ENCODE data around the gene GAGE12J.

Gene GAGE12J

DNA sequence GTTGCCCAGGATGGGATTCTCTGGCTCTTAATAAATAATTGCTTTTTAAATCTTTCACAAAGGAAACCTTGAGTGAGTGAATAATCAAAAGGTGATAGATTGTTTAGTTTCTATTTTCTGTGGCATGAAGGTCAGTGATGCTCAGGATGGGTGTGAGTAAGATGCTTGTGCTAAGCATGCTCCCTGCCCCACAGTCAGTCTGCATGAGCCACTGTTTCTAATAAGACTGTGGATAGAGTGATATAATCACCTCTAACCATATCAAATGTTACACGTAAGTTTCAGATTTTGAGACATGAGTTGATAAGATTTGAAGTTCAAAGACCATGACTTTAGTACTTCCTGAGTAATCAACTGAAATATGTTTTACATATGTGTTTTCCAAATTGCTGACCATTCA is 21.1 kb upstream of the GAGE12J start:
- TF ChIP-seq, protein P1, sequence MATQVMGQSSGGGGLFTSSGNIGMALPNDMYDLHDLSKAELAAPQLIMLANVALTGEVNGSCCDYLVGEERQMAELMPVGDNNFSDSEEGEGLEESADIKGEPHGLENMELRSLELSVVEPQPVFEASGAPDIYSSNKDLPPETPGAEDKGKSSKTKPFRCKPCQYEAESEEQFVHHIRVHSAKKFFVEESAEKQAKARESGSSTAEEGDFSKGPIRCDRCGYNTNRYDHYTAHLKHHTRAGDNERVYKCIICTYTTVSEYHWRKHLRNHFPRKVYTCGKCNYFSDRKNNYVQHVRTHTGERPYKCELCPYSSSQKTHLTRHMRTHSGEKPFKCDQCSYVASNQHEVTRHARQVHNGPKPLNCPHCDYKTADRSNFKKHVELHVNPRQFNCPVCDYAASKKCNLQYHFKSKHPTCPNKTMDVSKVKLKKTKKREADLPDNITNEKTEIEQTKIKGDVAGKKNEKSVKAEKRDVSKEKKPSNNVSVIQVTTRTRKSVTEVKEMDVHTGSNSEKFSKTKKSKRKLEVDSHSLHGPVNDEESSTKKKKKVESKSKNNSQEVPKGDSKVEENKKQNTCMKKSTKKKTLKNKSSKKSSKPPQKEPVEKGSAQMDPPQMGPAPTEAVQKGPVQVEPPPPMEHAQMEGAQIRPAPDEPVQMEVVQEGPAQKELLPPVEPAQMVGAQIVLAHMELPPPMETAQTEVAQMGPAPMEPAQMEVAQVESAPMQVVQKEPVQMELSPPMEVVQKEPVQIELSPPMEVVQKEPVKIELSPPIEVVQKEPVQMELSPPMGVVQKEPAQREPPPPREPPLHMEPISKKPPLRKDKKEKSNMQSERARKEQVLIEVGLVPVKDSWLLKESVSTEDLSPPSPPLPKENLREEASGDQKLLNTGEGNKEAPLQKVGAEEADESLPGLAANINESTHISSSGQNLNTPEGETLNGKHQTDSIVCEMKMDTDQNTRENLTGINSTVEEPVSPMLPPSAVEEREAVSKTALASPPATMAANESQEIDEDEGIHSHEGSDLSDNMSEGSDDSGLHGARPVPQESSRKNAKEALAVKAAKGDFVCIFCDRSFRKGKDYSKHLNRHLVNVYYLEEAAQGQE (IDR thresholded peaks at IDR 0.05; ENCODE audit: low read depth) = no peak
- TF ChIP-seq RAD21 (IDR thresholded peaks at IDR 0.05; ENCODE audit: low read depth) = no peak
- no peak for TF ChIP-seq NFIC (IDR thresholded peaks at IDR 0.05)
- no peak for TF ChIP-seq YY1 (IDR thresholded peaks at IDR 0.05; ENCODE audit: low read depth)
- TF ChIP-seq CREB1 (IDR thresholded peaks at IDR 0.05; ENCODE audit: low read depth) = no peak
- TF ChIP-seq EP300 (IDR thresholded peaks at IDR 0.05; ENCODE audit: borderline replicate concordance) = no peak
- TF ChIP-seq TEAD4 (IDR thresholded peaks at IDR 0.05) = no peak
- TF ChIP-seq USF1 (IDR thresholded peaks at IDR 0.05) = no peak
- TF ChIP-seq, protein P2, sequence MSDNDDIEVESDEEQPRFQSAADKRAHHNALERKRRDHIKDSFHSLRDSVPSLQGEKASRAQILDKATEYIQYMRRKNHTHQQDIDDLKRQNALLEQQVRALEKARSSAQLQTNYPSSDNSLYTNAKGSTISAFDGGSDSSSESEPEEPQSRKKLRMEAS (IDR thresholded peaks at IDR 0.05) = no peak
- no peak for TF ChIP-seq TCF12 (IDR thresholded peaks at IDR 0.05; ENCODE audit: low read depth)
- TF ChIP-seq CEBPB (IDR thresholded peaks at IDR 0.05) = no peak
- TF ChIP-seq FOXM1 (IDR thresholded peaks at IDR 0.05; ENCODE audit: borderline replicate concordance, low read depth) = no peak
- TF ChIP-seq ZBTB7A (IDR thresholded peaks at IDR 0.05; ENCODE audit: low read depth) = no peak
- TF ChIP-seq TAF1 (IDR thresholded peaks at IDR 0.05; ENCODE audit: low read depth) = no peak
- TF ChIP-seq EGR1 (IDR thresholded peaks at IDR 0.05) = no peak

GRCh38 chrX:49303346-49303745 is 18.5 kb upstream of the GAGE12J start, which contains the start of gene GAGE10:
Gene GAGE10, plus strand, starts transcription at chrX:49303646. Its CDS starts 1,214 bp downstream, at chrX:49304860.
- TF ChIP-seq EGR1 (IDR thresholded peaks at IDR 0.05) (no peak), TEAD4 (IDR thresholded peaks at IDR 0.05) (no peak), FOXM1 (IDR thresholded peaks at IDR 0.05; ENCODE audit: borderline replicate concordance, low read depth) (no peak), USF1 (IDR thresholded peaks at IDR 0.05) (no peak), CEBPB (IDR thresholded peaks at IDR 0.05) (no peak), RAD21 (IDR thresholded peaks at IDR 0.05; ENCODE audit: low read depth) (no peak), NFIC (IDR thresholded peaks at IDR 0.05) (no peak), YY1 (IDR thresholded peaks at IDR 0.05; ENCODE audit: low read depth) (no peak), TAF1 (IDR thresholded peaks at IDR 0.05; ENCODE audit: low read depth) (no peak), EP300 (IDR thresholded peaks at IDR 0.05; ENCODE audit: borderline replicate concordance) (no peak), TCF12 (IDR thresholded peaks at IDR 0.05; ENCODE audit: low read depth) (no peak), CREB1 (IDR thresholded peaks at IDR 0.05; ENCODE audit: low read depth) (no peak), ZBTB7A (IDR thresholded peaks at IDR 0.05; ENCODE audit: low read depth) (no peak)
- TF ChIP-seq, protein P2 (IDR thresholded peaks at IDR 0.05) = no peak
- TF ChIP-seq, protein P1 (IDR thresholded peaks at IDR 0.05; ENCODE audit: low read depth) = no peak

- TF ChIP-seq TEAD4 (IDR thresholded peaks at IDR 0.05) (no peak), FOXM1 (IDR thresholded peaks at IDR 0.05; ENCODE audit: borderline replicate concordance, low read depth) (no peak), TCF12 (IDR thresholded peaks at IDR 0.05; ENCODE audit: low read depth) (no peak), NFIC (IDR thresholded peaks at IDR 0.05) (no peak), USF1 (IDR thresholded peaks at IDR 0.05) (no peak), RAD21 (IDR thresholded peaks at IDR 0.05; ENCODE audit: low read depth) (no peak), ZBTB7A (IDR thresholded peaks at IDR 0.05; ENCODE audit: low read depth) (no peak), EGR1 (IDR thresholded peaks at IDR 0.05) (no peak), TAF1 (IDR thresholded peaks at IDR 0.05; ENCODE audit: low read depth) (no peak), CEBPB (IDR thresholded peaks at IDR 0.05) (no peak), YY1 (IDR thresholded peaks at IDR 0.05; ENCODE audit: low read depth) (no peak), EP300 (IDR thresholded peaks at IDR 0.05; ENCODE audit: borderline replicate concordance) (no peak), CREB1 (IDR thresholded peaks at IDR 0.05; ENCODE audit: low read depth) (no peak)
- TF ChIP-seq, protein P1 (IDR thresholded peaks at IDR 0.05; ENCODE audit: low read depth) = no peak
- TF ChIP-seq, protein P2 (IDR thresholded peaks at IDR 0.05) = no peak
Measured at GRCh38 chrX:49308604-49309269, 13.1 kb upstream of the GAGE12J start.

All from Ishikawa (cell line).